ENCODE measurements around the gene SLC30A7. TPM values are rescaled to one million over a fixed set of nuclear protein-coding genes. Genes with fewer than 3 reads are reported as not detected.

The SLC30A7 gene
- total and polyA plus RNA-seq, 2 of the 13 experiments (the other 11 are each of a cell fraction or from before 2014, with no cell fraction given) = 8.3 to 40.8 TPM

DNA sequence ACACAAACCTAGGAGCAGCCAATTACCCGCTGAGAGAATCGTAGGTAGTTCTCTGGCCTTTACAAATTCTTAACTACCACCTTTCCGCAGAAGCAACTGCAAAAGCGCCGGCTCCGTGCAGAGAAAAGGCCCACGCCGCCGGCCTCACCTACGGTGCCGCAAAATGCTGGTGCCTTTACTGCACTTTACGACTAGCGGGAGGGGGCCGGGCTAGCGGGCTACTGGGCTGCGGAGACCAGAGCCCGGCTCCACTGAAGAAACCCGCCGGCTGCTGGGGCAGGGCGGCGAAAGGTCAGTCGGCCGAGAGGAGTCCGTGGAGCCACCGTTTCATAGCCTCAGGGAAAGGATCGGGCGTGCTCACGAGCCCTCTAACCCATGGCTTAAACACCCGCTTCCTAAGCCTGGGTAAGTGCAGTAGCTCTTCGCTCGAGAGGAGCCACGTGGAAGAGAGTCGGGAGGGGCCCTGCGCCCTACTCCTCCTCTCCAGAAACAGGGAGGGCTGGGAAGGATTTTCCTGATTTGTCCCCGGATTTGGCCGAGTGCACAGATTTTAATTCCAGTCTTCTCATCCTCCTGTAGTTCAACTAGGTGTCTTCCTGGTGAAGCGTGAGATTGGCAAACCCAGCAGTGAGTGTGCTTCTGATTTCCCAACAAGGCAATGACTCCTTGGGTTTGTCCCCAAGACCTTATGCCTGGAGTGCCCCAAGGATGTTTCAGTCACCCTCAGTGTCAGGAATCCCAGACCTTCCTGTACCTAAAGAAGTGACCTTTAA is 130.0 kb downstream of the SLC30A7 start, which contains the start of gene DPH5 (continued):
- TF ChIP-seq, protein P1, sequence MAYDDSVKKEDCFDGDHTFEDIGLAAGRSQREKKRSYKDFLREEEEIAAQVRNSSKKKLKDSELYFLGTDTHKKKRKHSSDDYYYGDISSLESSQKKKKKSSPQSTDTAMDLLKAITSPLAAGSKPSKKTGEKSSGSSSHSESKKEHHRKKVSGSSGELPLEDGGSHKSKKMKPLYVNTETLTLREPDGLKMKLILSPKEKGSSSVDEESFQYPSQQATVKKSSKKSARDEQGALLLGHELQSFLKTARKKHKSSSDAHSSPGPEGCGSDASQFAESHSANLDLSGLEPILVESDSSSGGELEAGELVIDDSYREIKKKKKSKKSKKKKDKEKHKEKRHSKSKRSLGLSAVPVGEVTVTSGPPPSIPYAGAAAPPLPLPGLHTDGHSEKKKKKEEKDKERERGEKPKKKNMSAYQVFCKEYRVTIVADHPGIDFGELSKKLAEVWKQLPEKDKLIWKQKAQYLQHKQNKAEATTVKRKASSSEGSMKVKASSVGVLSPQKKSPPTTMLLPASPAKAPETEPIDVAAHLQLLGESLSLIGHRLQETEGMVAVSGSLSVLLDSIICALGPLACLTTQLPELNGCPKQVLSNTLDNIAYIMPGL (CRISPR knock-in tag; IDR thresholded peaks at IDR 0.05; ENCODE audit: borderline replicate concordance in 1 of 2, low read depth in 1 of 2) = peak; percentile 65 to 91; a peak in 3 of 4 replicates
- no peak for TF ChIP-seq LCORL (IDR thresholded peaks at IDR 0.05)
- no peak for TF ChIP-seq LCORL (CRISPR knock-in tag; IDR thresholded peaks at IDR 0.05)
- peak; percentile 83; the same call in 1 of the 2 replicates for TF ChIP-seq SIN3A (IDR thresholded peaks at IDR 0.05; ENCODE audit: borderline replicate concordance, low read depth, low read length)
- no peak for TF ChIP-seq EZH2 (conservative IDR thresholded peaks at IDR 0.05; ENCODE audit: low read depth, low read length)
- no peak for TF ChIP-seq AKAP8 (CRISPR knock-in tag; IDR thresholded peaks at IDR 0.05)
- TF ChIP-seq FIP1L1 (IDR thresholded peaks at IDR 0.05; ENCODE audit: borderline replicate concordance, insufficient read depth, low read depth, low read length) = no peak
- no peak; the same call in 1 of the 2 replicates for TF ChIP-seq ZKSCAN8 (CRISPR knock-in tag; IDR thresholded peaks at IDR 0.05; ENCODE audit: borderline replicate concordance)
- TF ChIP-seq, protein P2, sequence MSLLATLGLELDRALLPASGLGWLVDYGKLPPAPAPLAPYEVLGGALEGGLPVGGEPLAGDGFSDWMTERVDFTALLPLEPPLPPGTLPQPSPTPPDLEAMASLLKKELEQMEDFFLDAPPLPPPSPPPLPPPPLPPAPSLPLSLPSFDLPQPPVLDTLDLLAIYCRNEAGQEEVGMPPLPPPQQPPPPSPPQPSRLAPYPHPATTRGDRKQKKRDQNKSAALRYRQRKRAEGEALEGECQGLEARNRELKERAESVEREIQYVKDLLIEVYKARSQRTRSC (CRISPR knock-in tag; IDR thresholded peaks at IDR 0.05; ENCODE audit: low read depth) = 0 out of 2 replicates have a peak, but pooled peaks have one; percentile 62
- TF ChIP-seq, protein P3, sequence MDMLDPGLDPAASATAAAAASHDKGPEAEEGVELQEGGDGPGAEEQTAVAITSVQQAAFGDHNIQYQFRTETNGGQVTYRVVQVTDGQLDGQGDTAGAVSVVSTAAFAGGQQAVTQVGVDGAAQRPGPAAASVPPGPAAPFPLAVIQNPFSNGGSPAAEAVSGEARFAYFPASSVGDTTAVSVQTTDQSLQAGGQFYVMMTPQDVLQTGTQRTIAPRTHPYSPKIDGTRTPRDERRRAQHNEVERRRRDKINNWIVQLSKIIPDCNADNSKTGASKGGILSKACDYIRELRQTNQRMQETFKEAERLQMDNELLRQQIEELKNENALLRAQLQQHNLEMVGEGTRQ (IDR thresholded peaks at IDR 0.05; ENCODE audit: low read depth, low read length) = no peak
- TF ChIP-seq, protein P3 (CRISPR knock-in tag; IDR thresholded peaks at IDR 0.05; ENCODE audit: borderline replicate concordance) = no peak
- TF ChIP-seq NFIC (IDR thresholded peaks at IDR 0.05; ENCODE audit: low read length) = 0 out of 2 replicates have a peak, but pooled peaks have one; percentile 24
- TF ChIP-seq ZFP36L1 (CRISPR knock-in tag; IDR thresholded peaks at IDR 0.05) = no peak; the same call in 1 of the 2 replicates
- TF ChIP-seq, protein P4, sequence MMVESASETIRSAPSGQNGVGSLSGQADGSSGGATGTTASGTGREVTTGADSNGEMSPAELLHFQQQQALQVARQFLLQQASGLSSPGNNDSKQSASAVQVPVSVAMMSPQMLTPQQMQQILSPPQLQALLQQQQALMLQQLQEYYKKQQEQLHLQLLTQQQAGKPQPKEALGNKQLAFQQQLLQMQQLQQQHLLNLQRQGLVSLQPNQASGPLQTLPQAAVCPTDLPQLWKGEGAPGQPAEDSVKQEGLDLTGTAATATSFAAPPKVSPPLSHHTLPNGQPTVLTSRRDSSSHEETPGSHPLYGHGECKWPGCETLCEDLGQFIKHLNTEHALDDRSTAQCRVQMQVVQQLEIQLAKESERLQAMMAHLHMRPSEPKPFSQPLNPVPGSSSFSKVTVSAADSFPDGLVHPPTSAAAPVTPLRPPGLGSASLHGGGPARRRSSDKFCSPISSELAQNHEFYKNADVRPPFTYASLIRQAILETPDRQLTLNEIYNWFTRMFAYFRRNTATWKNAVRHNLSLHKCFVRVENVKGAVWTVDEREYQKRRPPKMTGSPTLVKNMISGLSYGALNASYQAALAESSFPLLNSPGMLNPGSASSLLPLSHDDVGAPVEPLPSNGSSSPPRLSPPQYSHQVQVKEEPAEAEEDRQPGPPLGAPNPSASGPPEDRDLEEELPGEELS (CRISPR knock-in tag; IDR thresholded peaks at IDR 0.05) = peak; percentile 14; the same call in 1 of the 2 replicates
- TF ChIP-seq ELF3 (CRISPR knock-in tag; IDR thresholded peaks at IDR 0.05) = peak; percentile 69; the same call in 1 of the 2 replicates
- TF ChIP-seq, protein P5, sequence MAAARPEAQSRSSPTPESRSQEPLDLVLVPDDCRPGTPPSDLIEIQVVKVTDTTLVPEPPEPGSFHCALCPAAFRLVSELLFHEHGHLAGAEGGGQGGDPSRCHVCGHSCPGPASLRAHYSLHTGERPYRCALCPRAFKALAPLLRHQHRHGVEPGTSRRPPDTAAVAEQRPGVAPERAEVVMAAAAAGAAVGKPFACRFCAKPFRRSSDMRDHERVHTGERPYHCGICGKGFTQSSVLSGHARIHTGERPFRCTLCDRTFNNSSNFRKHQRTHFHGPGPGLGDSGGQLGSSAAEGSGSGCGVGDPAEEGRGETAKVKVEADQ (CRISPR knock-in tag; IDR thresholded peaks at IDR 0.05; ENCODE audit: borderline replicate concordance) = no peak; the same call in 1 of the 2 replicates
- TF ChIP-seq ZNF567 (CRISPR knock-in tag; IDR thresholded peaks at IDR 0.05; ENCODE audit: borderline replicate concordance) = no peak
- TF ChIP-seq REPIN1 (CRISPR knock-in tag; IDR thresholded peaks at IDR 0.05; ENCODE audit: borderline replicate concordance, low read depth) = peak; percentile 47; the same call in 1 of the 2 replicates
- TF ChIP-seq, protein P6, sequence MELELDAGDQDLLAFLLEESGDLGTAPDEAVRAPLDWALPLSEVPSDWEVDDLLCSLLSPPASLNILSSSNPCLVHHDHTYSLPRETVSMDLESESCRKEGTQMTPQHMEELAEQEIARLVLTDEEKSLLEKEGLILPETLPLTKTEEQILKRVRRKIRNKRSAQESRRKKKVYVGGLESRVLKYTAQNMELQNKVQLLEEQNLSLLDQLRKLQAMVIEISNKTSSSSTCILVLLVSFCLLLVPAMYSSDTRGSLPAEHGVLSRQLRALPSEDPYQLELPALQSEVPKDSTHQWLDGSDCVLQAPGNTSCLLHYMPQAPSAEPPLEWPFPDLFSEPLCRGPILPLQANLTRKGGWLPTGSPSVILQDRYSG (CRISPR knock-in tag; IDR thresholded peaks at IDR 0.05) = no peak
